ENCODE results near the gene GPR156. TPM values are rescaled to one million over a fixed set of nuclear protein-coding genes. Genes with fewer than 3 reads are reported as not detected.

The GPR156 gene
- polyA plus RNA-seq, 1 donor (not counting 4 experiments of a cell fraction or from before 2014, with no cell fraction given): 0.17 TPM

- Histone ChIP-seq H3K36me3 (ENCODE audit: control insufficient read depth in 2 of 2, extremely low read depth in 1 of 2, insufficient read depth in 2 of 2, low read length in 2 of 2) (no peaks in the 10 kb centered on the region), H3K27me3 (ENCODE audit: control insufficient read depth, extremely low read depth, insufficient read depth, low read length) (no peaks in the 10 kb centered on the region), H3K4me1 (ENCODE audit: control insufficient read depth, extremely low read depth, insufficient read depth, low read length) (peaks cover 15% of the 10 kb centered on the region), H3K4me3 (ENCODE audit: control insufficient read depth in 2 of 3, extremely low read depth in 1 of 3, insufficient read depth in 2 of 3, low read depth in 1 of 3, low read length in 3 of 3) (no peak overlapping the region), H3K9ac (ENCODE audit: control insufficient read depth, extremely low read depth, insufficient read depth, low read length) (no peak overlapping the region), H3K4me2 (ENCODE audit: control insufficient read depth, extremely low read depth, insufficient read depth, low read depth, low read length) (no peak overlapping the region), H3K79me2 (ENCODE audit: control insufficient read depth, insufficient read depth, low read length) (no peaks in the 10 kb centered on the region), H4K20me1 (ENCODE audit: control insufficient read depth, extremely low read depth, insufficient read depth, low read length) (no peaks in the 10 kb centered on the region), H2AFZ (ENCODE audit: control insufficient read depth, low read length) (no peak overlapping the region), H3K9me3 (ENCODE audit: control insufficient read depth, low read depth, low read length) (no peaks in the 10 kb centered on the region), H3K9me1 (ENCODE audit: control insufficient read depth, extremely low read depth, insufficient read depth, low read length) (no peaks in the 10 kb centered on the region), H3K27ac (ENCODE audit: control insufficient read depth, insufficient read depth, low read length) (no peak overlapping the region)
- no peak for TF ChIP-seq EZH2 (IDR thresholded peaks at IDR 0.05; ENCODE audit: low read length)
- TF ChIP-seq CTCF (optimal IDR thresholded peaks at IDR 0.05 in 1 of 3, IDR thresholded peaks at IDR 0.05 in 1 of 3, conservative IDR thresholded peaks at IDR 0.05 in 1 of 3; ENCODE audit: extremely low read depth in 1 of 3, insufficient read depth in 2 of 3, low read length in 3 of 3): no peak
- dilution Hi-C loops (cut with MboI; ENCODE audit: extremely low pct_ligation_motif_present, low sequenced_read_pairs): no loop called here
- FAIRE-seq: no peak
- no peak for DNase-seq (ENCODE audit: low read depth, low spot score)
Measured at GRCh38 chr3:120193554-120193953, 91.5 kb downstream of the GPR156 start.

GRCh38 chr3:120192579-120192978, 92.4 kb downstream of the GPR156 start:
- no peaks in the 10 kb centered on the region for H3K9me3 ChIP-seq (ENCODE audit: control insufficient read depth, low read depth, low read length)
- no peak overlapping the region for H3K4me2 ChIP-seq (ENCODE audit: control insufficient read depth, extremely low read depth, insufficient read depth, low read depth, low read length)
- H4K20me1 ChIP-seq (ENCODE audit: control insufficient read depth, extremely low read depth, insufficient read depth, low read length): no peaks in the 10 kb centered on the region
- no peak for FAIRE-seq
- no peak for DNase-seq (ENCODE audit: low read depth, low spot score)
- H3K27ac ChIP-seq (ENCODE audit: control insufficient read depth, insufficient read depth, low read length): no peak overlapping the region
- H3K9me1 ChIP-seq (ENCODE audit: control insufficient read depth, extremely low read depth, insufficient read depth, low read length): no peaks in the 10 kb centered on the region
- H3K36me3 ChIP-seq (ENCODE audit: control insufficient read depth in 2 of 2, extremely low read depth in 1 of 2, insufficient read depth in 2 of 2, low read length in 2 of 2): no peaks in the 10 kb centered on the region
- dilution Hi-C loops (cut with MboI; ENCODE audit: extremely low pct_ligation_motif_present, low sequenced_read_pairs): no loop called here
- H3K9ac ChIP-seq (ENCODE audit: control insufficient read depth, extremely low read depth, insufficient read depth, low read length): no peak overlapping the region
- TF ChIP-seq CTCF (optimal IDR thresholded peaks at IDR 0.05 in 1 of 3, IDR thresholded peaks at IDR 0.05 in 1 of 3, conservative IDR thresholded peaks at IDR 0.05 in 1 of 3; ENCODE audit: extremely low read depth in 1 of 3, insufficient read depth in 2 of 3, low read length in 3 of 3): no peak
- TF ChIP-seq EZH2 (IDR thresholded peaks at IDR 0.05; ENCODE audit: low read length): no peak
- H3K4me3 ChIP-seq (ENCODE audit: control insufficient read depth in 2 of 3, extremely low read depth in 1 of 3, insufficient read depth in 2 of 3, low read depth in 1 of 3, low read length in 3 of 3): no peak overlapping the region
- no peaks in the 10 kb centered on the region for H3K27me3 ChIP-seq (ENCODE audit: control insufficient read depth, extremely low read depth, insufficient read depth, low read length)
- no peaks in the 10 kb centered on the region for H3K79me2 ChIP-seq (ENCODE audit: control insufficient read depth, insufficient read depth, low read length)
- H3K4me1 ChIP-seq (ENCODE audit: control insufficient read depth, extremely low read depth, insufficient read depth, low read length): peaks cover 15% of the 10 kb centered on the region
- H2AFZ ChIP-seq (ENCODE audit: control insufficient read depth, low read length): no peak overlapping the region

Data from keratinocyte (primary cell).